CD4-positive, alpha-beta T cell treated with Interleukin-2 at 100 ng/mL for 4 hours (primary cell): ENCODE results near the gene THBS3.
A peak's percentile ranks its signal among the peaks of the same experiment; 100 is the strongest.
"Not testable (repeated sequence)": the region's sequence is repeated elsewhere in the genome, so short reads cannot be mapped to it uniquely, and the experiment has no call there.

ENCODE experiments used
- DNase-seq: peaks from one replicate; pipeline ENCODE4 v3.0.0-alpha.2; 2020; ENCODE audit warnings: low spot score

Gene THBS3

DNA sequence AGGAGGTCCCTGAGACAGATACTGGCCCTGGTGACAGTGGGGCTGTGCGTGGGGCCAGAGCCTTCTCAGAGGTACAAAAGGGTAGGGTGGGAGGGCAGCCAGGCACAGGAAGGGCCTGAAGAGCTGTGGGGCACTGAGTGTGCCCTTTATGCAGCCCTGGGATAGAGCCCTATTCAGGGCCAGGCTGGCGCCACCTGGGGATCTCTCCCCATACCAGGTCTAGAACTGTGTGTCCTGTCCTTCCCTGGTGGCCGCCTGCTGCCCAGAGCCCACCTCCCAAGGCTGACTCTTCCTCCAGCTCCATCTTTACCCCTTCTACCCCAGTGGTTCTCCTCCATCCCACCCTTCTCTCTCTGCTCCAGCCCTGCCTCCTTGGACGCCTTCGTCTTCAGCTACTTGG is 25.8 kb upstream of the THBS3 start:
- not testable (repeated sequence) for DNase-seq

DNA sequence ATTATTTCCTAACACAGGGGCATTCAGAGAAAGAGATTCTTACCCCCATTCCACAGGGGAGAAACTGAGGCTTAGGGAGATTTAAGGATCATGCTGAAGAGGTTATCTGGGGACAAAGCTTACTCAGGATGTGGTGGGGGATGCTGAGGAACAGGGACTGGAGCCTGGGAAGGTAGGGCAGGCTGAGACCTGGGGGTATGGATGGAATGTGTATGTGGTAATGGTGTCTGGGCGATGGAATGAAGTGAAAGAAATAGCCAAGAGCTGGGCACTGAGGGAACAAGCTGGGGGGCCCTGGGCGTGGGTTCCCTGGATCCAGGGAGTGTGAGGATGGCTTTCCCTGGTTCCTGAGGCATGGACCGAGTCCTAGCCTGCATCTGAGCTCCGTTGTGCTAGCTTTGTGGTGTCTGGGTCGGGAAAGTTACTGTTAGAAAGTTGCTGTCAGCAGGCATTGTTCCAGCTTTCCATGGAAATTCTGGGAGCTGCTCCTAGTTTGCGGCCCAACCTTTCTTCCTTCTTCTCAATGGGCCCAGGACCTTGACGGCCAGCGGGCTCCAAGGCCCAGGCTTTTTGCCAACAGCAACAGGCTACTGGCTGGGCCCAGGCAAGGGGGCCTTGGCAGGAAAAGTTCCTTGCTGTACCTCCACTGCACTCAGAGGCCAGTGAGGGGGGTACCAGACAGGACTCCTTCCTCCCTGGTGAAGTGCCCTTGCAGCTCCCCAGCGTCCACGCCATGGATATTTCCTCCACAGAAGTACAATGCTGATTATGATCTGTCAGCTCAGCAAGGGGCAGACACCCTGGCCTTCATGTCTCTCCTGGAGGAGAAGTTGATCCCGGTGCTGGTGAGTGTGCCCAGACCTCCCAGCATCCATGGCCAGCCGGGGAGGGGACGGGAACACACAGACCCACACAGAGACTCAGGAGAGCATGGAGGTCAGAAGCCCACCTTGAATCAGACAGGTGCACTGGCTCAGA is 24.6 kb upstream of the THBS3 start:
- not testable (repeated sequence) for DNase-seq

DNA sequence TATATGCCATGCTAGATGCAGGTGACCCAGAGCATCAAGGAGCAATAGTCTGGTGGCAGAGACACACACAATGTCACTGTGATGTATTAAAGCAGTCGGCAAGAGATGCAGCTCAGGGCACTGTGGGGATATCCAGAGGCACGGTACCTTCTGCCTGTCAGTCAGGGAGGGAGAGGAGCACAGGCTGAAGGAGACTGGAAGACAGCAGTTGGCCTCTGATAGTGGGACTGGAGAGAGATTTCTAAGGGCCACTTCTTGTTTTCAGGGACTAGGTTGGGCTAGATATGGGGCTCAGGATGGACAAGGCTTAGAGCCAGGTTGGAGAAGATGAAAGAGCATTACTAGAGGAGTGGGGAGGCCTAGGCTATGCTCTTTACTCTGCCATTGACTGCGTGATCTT is 23.6 kb upstream of the THBS3 start:
- DNase-seq, result not testable (repeated sequence)

DNA sequence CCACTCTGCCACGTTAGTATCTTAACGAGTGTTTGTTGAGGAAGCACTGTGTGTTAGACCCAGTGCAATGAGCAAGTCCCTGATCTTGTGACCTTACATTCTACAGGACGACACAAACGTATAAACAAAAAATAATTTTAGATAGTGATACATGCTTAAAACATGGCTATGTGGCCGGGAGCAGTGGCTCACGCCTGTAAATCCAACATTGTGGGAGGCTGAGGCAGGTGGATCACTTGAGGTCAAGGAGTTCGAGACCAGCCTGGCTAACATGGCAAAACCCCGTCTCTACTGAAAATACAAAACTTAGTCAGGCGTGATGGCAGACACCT is 20.4 kb upstream of the THBS3 start:
- no peak for DNase-seq

DNA sequence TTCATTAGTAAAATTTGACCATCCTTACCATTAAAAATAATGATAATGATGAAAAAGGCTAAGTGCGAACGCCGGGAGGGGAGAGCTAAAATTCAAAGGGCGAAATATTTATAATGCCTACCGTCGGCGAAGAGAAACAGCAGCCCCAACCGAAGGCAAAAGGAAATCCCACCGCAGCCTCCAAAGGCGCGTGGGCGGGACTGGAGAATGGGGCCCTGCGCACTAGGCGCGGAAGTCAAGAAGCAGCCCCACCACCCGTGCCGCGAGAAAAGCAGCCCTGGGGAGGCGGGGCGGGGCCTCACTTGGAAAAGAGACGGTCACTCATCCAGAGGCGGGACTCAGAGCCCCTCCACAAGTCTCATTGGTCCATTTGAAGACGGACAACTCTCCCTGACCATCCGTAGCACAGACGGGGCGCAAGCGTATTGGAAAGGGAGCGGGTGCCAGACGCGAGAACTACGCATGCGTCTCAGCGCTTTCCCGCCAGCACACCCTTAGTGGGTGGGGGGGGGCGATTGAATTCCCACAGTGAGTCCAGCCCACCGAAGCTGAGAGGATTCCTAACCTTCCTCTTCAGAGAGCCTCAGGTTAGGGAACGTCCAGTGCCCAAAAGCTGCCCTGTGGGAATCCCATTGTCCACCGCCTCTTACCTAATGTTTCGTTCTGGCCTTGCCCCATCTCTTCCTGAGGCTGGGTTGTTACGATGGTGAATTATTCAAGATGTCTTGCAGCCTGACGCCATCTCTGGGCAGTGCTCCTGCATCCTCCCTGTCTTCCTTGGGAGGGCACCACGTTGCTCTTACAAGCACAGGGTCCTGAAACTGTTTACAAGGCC is 19.8 kb upstream of the THBS3 start:
- DNase-seq, result peak; percentile 99

DNA sequence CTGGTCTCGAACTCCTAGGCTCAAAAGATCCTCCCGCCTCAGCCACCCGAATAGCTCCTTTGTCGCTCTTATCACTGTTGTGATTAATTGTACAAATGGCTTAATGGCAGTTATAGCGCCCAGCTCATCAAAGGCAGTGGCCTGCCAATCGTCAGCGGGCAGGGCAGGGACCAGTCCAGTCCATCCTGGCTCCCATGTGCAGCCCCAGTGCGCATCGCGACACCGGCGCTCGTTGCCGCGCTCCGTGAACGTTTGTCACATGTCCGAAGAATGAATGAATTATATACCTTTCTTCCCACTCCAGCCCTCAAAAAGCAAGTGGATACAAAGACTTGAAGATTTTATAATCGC is 19.2 kb upstream of the THBS3 start:
- no peak for DNase-seq

DNA sequence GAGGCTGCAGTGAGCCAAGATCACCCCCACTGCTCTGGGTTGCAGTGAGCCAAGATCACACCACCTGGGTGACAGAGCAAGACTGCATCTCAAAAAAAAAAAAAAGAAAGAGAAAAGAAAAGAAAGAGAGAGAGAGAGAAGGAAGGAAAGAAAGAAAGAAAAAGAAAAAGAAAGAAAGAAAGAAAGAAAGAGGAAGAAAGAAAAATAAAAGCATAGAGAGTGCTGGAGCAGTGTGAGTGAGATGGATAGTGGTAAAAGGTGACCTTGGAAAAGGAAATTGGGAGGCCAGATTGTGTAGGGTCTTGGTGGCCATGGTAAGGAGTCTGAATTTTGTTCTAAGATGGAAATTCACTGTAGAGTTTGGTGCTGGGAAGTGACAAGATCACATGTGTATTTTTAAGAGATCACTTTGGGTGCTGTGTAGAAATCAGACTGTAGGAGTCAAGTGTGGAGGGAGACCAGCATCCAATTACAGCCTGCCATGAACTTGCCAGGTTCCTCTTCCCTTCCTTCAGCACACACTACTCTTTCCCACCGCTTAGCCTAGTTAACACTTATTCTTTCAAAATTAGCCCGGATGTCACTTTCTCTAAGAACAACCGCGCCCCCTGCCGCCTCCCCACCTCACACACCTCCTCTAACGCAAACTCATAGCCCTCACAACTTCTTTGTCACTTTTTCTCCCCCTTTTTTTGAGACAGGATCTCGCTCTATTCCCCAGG is 18.7 kb upstream of the THBS3 start:
- peak; percentile 88 for DNase-seq

DNA sequence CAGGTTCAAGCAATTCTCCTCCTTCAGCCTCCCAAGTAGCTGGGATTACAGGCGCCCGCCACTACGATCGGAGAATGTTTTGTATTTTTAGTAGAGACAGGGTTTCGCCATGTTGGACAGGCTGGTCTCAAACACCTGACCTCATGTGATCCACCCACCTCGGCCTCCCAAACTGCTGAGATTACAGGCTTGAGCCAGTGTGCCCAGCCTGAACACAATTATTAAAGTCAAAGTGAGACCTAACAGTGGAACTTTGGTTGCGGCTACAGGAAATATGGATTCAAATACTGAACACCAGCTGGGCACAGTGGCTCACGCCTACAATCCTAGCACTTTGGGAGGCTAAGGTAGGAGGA is 17.7 kb upstream of the THBS3 start:
- DNase-seq, result not testable (repeated sequence)

DNA sequence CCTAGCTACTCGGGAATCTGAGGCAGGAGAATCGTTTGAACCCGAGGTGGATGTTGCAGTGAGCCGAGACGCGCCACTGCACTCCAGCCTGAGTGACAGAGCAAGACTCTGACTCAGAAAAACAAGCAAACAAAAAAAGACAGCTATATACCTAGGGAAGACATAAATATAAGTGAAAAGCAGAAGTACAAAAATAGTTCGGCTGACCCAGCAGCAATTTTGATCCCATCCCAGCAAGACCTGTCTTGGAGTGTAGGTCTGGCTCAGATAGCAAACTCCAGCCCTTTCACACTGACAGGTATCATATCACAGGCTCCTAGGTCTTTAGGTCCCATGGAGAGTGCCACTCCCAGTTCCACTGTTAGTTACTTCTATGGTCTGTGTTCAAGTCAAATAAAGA is 15.3 kb upstream of the THBS3 start:
- no peak for DNase-seq

DNA sequence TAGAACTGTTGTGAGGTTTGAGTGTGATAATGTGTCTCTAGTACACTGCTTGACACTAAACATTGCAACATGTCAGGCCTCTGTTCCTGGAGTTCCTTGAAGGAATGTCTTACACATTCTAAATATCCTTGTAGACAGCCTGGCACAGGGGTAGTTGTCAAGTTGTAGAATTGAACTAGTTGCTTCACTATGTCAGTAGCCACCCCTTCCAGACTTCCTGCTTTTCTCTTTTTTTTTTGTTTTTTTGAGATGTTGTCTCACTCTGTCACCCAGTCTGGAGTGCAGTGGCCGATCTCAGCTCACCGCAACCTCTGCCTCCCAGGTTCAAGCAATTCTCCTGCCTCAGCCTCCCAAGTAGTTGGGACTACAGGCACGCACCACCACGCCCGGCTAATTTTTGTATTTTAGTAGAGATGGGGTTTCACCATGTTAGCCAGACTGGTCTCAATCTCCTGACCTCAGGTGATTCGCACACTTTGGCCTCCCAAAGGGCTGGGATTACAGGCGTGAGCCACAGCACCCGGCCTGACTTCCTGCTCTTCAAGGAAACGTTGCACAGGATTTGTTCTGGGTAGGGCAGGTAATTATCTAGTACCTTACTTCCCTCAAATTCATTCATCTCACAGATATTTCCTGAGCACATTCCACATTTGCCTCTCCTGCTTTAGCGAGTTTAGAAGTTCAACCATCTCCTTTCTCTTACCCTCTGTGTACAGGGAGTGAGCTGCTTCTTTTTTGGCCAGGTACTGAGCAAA is 12.7 kb upstream of the THBS3 start:
- DNase-seq, result not testable (repeated sequence)

DNA sequence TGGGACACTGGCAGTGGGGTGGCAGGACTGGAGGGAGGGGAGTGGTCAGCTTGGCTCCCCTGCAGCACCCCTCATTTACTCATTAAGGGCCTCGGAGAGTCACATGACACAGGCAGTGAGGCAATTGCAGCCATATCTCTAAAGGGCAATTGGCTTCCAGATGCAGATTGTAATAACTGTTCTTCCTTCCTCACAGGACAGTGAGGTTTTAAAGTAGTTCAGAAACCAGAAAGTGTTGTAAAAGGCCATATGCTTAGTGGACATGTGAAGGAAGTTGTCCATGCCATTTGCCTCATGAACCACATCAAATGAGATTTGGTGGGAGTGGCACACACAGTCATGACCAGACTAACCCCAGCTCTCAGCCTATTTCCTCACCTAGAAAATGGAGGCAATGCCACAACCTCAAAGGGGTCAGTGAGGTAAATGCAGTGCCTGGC is 11.9 kb upstream of the THBS3 start:
- peak; percentile 21 for DNase-seq

DNA sequence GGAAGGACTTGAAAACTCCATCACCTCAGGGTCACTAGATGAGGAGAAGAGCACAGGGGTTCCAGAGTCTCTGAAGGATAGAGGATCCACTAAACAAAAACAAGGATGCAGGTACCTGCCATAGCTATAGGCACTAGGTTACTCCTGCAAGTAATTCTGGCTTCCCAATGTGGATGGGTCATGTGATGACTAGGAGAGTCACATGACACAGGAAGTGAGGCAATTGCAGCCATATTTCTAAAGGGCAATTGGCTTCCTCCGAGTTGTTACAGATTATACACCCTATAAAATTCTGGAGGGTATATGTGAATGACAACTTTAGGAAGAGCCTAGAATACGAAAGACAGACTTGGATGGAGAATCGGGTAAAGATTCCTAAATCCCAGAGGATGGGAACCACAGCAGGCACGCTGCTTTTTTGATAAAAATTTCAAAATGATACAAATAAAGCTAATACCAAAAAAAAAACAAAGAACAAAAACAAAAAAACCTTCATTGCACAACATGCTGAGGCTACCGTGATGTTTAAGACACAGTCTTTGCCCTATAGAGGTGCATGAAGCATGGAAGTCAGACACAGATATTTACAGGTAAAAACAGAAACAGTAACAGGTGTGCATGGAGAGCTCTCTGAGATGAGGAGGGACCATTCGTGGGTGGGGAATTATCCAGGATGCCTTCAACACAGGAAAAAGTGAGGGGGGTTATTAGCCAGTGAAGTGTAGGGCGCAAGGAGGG is 11.3 kb upstream of the THBS3 start:
- peak; percentile 32 for DNase-seq

DNA sequence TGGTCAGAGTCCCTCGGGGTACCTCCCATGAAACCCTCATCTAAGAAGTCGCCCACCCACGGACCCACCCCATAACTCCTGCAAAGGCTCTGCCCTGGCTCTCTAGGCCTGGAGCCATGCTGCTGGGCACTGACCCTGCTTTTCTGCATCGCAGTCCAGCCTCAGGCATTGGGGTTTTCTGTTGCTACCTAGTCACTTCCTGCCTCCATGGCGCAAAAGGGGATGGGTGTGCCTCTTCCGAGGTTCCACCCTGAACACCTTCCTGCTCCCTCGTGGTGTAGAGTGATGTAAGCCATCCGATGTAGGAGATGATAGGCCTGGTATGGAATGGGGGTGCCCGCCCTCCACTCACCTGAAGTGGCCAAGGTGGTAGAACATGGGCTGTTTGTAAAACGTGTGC is 7.0 kb upstream of the THBS3 start:
- DNase-seq, result peak; percentile 22

DNA sequence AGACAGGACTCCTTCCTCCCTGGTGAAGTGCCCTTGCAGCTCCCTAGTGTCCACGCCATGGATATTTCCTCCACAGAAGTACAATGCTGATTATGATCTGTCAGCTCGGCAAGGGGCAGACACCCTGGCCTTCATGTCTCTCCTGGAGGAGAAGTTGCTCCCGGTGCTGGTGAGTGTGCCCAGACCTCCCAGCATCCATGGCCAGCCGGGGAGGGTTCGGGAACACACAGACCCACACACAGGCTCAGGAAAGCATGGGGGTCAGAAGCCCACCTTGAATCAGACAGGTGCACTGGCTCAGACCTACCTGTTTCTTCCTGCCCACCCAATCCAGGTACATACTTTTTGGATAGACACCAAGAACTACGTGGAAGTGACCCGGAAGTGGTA is 4.3 kb upstream of the THBS3 start:
- not testable (repeated sequence) for DNase-seq

DNA sequence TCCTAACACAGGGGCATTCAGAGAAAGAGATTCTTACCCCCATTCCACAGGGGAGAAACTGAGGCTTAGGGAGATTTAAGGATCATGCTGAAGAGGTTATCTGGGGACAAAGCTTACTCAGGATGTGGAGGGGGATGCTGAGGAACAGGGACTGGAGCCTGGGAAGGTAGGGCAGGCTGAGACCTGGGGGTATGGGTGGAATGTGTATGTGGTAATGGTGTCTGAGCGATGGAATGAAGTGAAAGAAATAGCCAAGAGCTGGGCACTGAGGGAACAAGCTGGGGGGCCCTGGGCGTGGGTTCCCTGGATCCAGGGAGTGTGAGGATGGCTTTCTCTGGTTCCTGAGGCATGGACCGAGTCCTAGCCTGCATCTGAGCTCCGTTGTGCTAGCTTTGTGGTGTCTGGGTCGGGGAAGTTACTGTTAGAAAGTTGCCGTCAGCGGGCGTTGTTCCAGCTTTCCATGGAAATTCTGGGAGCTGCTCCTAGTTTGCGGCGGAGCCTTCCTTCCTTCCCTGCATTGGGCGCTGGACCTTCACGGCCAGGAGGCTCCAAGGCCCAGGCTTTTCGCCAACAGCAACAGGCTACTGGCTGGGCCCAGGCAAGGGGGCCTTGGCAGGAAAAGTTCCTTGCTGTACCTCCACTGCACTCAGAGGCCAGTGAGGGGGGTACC is 3.8 kb upstream of the THBS3 start:
- DNase-seq, result not testable (repeated sequence)

DNA sequence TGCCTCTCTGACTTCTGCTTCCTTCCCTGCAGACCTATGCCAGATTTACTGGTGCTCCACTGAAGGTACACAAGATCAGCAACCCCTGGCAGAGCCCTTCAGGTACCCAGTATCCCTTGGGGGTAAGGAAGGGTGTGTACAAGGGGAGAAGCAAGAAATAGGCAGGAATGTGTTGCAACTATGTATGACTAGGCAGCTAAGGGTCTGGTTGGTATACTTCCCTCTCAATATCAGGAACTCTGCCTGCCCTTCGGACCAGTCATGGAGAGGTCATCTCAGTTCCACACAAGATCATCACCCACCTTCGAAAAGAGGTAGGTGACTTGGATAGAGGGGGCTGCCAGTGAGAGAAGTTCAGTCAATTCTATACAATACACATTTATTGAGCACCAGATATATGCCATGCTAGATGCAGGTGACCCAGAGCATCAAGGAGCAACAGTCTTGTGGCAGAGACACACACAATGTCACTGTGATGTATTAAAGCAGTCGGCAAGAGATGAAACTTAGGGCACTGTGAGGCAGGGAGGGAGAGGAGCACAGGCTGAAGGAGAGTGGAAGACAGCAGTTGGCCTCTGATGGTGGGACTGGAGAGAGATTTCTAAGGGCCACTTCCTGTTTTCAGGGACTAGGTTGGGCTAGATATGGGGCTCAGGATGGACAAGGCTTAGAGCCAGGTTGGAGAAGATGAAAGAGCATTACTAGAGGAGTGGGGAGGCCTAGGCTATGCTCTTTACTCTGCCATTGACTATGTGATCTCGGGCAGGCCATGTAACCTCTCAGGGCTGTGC is 2.8 kb upstream of the THBS3 start:
- no peak for DNase-seq

DNA sequence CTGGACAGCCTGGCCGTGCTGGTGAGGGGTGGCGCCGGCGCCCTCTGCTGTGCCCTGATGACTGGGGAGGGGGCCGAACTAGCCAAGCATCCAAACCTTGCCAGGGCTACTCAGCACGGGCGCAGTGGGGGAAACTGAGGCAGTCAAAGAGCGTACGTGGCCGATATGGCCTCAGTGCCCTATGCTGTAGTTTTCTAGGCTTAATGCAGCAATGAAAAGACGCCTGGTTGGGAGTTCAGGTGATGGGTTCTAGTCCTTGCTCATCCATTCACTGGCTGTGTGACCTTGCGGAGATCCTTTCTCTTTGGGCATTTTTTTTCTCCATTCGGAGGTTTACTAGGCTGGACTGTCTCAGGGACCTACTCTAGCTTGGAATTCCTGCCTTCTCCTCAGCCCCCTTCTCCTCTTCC is 1.6 kb upstream of the THBS3 start:
- no peak for DNase-seq

DNA sequence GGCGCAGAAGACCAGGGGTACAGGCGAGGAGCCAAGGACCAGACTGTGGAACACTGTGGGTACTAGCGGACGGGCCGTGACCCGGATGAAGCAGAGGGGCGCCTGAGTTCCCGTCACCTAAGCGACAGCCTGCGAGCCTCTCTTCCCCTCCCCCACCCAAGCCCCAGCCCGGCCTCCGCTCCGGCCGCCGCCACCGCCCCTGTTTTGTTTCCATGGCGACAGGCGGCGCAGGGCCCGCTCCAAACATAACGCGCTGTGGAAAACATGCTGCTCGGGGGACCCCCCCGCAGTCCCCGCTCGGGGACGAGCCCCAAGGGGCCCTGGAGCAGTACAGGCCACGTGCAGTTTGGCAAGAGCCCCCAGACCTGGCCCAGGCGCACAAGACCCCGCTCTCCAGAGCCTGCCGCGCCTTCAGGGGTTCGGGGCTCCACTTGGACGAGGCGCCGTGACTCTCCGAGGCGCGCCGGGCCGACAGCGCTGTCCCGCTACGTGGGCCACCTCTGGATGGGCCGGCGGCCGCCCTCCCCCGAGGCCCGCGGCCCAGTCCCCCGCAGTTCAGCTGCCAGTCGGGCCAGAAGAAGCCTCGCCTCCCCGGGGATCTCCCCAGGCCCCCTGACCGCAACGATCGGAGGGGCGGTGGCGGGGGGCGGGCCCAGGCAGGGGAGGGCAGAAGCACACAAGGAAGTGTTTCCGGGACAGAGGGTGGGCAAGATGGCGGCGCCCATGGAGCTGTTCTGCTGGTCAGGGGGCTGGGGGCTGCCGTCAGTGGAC is 1.0 kb upstream of the THBS3 start, which contains the start of gene MTX1:
Gene MTX1, plus strand, starts transcription at position 155 of the 771 bp plus-strand sequence. Its CDS starts 110 bp downstream, at position 265.
- peak; percentile 94 for DNase-seq
